ENCODE results near the gene ATRN.

DNA sequence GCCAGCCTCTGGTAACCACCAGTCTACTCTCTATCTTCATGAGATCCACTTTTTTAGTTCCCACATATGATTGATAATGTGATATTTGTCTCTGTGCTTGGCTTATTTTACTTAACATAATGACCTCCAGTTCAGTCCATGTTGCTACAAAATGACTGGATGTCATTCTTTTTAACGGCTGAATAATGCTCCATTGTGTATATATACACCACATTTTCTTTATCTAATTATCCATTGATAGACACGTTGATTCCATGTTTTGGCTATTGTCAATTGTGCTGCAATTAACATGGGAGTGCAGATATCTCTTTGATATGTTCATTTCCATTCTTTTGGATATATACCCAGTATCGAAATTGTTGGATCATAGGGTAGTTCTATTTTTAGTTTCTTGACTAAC, 89.3 kb downstream of the ATRN start:
- TF ChIP-seq, protein P1, sequence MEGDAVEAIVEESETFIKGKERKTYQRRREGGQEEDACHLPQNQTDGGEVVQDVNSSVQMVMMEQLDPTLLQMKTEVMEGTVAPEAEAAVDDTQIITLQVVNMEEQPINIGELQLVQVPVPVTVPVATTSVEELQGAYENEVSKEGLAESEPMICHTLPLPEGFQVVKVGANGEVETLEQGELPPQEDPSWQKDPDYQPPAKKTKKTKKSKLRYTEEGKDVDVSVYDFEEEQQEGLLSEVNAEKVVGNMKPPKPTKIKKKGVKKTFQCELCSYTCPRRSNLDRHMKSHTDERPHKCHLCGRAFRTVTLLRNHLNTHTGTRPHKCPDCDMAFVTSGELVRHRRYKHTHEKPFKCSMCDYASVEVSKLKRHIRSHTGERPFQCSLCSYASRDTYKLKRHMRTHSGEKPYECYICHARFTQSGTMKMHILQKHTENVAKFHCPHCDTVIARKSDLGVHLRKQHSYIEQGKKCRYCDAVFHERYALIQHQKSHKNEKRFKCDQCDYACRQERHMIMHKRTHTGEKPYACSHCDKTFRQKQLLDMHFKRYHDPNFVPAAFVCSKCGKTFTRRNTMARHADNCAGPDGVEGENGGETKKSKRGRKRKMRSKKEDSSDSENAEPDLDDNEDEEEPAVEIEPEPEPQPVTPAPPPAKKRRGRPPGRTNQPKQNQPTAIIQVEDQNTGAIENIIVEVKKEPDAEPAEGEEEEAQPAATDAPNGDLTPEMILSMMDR (conservative IDR thresholded peaks at IDR 0.05), result no peak
- no peak for TF ChIP-seq ZFX (IDR thresholded peaks at IDR 0.05)

Measured in C4-2B (cell line).